ENCODE data around the gene APOA1.
A peak's percentile ranks its signal among the peaks of the same experiment; 100 is the strongest.

Gene APOA1

DNA sequence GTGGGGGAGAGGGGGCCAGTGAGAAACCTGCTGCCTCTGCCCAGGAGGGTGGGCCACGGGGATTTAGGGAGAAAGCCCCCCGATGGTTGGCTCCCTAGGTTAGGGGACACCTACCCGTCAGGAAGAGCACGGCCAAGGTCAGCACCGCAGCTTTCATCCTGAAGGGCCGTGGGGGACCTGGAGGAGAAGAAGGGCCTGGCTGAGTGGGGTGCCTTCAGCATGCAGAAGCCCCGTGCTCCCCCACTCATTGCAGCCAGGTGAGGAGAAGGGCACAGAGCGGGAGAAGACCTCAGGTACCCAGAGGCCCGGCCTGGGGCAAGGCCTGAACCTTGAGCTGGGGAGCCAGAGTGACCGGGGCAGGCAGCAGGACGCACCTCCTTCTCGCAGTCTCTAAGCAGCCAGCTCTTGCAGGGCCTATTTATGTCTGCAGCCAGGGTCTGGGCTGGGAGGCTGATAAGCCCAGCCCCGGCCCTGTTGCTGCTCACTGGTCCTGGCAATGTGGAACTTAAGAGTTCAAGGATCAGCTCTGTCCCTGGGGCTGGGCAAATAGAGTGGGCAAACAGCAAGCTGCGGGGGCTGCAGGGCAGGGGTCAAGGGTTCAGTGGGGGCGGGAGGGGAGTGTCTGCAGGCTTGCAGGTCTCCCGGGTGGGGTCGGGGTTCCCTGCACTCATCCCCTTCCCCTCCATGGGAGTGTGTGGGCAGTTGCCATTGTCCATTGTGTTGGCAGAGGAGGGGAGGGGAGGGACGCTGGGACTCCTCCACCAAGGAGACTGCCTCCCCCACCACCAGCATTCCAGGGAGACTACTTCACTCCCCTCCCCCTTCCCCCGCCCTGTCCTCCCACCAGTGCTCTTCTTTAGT lies at the start of gene APOA1:
Gene APOA1, minus strand, starts transcription at position 392 of the 861 bp plus-strand sequence. Its CDS starts 235 bp downstream, at position 157.
- TF ChIP-seq, protein P1, sequence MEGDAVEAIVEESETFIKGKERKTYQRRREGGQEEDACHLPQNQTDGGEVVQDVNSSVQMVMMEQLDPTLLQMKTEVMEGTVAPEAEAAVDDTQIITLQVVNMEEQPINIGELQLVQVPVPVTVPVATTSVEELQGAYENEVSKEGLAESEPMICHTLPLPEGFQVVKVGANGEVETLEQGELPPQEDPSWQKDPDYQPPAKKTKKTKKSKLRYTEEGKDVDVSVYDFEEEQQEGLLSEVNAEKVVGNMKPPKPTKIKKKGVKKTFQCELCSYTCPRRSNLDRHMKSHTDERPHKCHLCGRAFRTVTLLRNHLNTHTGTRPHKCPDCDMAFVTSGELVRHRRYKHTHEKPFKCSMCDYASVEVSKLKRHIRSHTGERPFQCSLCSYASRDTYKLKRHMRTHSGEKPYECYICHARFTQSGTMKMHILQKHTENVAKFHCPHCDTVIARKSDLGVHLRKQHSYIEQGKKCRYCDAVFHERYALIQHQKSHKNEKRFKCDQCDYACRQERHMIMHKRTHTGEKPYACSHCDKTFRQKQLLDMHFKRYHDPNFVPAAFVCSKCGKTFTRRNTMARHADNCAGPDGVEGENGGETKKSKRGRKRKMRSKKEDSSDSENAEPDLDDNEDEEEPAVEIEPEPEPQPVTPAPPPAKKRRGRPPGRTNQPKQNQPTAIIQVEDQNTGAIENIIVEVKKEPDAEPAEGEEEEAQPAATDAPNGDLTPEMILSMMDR (IDR thresholded peaks at IDR 0.05; ENCODE audit: insufficient read depth, low read depth, low read length, missing control alignments), result no peak
- DNase-seq (ENCODE audit: low read depth), result no peak
- H3K4me3 ChIP-seq (ENCODE audit: low read length), result no peak within 1 kb of the TSS

- no peak overlapping the region for H3K4me3 ChIP-seq (ENCODE audit: low read length)
- no peak for DNase-seq (ENCODE audit: low read depth)
- TF ChIP-seq, protein P1 (IDR thresholded peaks at IDR 0.05; ENCODE audit: insufficient read depth, low read depth, low read length, missing control alignments), result no peak
These were observed 48.7 kb upstream of the APOA1 start for GRCh38 chr11:116885951-116886655.

- TF ChIP-seq, protein P1 (IDR thresholded peaks at IDR 0.05; ENCODE audit: insufficient read depth, low read depth, low read length, missing control alignments), result no peak
- H3K4me3 ChIP-seq (ENCODE audit: low read length), result no peak overlapping the region
- peak; percentile 20 for DNase-seq (ENCODE audit: low read depth)
These were observed 45.0 kb upstream of the APOA1 start for GRCh38 chr11:116882386-116882785.

DNA sequence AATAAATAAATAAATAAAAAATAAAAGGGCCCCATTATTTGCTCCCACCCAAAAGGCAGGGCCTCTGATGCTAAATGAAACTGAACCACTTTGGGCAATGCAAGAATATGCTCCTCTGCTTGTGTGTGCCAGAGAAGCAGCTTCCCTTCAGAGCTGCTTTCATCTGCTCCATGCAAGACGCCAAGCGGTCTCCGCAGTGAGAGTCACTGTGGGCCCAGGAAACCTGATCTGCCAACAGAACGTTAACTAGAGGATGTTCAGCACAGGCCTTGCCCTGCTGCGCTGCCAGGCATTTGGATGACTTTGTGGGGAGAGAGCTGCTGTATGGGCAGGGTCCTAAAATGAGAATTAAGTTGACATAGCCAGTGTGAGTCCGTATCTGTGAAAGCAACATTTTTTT lies 43.7 kb upstream of the APOA1 start:
- no peak overlapping the region for H3K4me3 ChIP-seq (ENCODE audit: low read length)
- TF ChIP-seq, protein P1 (IDR thresholded peaks at IDR 0.05; ENCODE audit: insufficient read depth, low read depth, low read length, missing control alignments), result no peak
- DNase-seq (ENCODE audit: low read depth), result no peak

- TF ChIP-seq, protein P1 (IDR thresholded peaks at IDR 0.05; ENCODE audit: insufficient read depth, low read depth, low read length, missing control alignments), result peak; percentile 82
- peak; percentile 75 for DNase-seq (ENCODE audit: low read depth)
- no peak overlapping the region for H3K4me3 ChIP-seq (ENCODE audit: low read length)
These were observed 42.6 kb upstream of the APOA1 start for GRCh38 chr11:116879800-116880625.

DNA sequence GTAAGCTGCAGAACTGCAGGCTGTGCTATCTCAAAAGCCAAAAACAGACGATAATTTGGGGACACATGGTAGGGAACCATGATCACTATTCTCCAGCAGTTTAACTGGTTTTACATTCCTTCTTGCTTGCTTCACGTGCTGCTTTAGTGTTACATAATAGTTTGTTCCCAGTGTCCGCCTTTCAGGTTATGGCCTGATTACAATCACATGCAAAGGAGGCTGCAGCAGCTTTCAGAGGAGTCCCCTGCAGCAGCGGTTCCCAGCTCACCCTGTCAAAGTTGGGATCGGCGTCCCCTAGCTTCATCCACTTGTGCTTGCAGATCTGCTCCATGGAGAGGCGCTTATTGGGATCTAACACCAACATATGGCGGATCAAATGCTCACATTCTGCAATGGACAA lies 39.2 kb upstream of the APOA1 start:
- no peak overlapping the region for H3K4me3 ChIP-seq (ENCODE audit: low read length)
- TF ChIP-seq, protein P1 (IDR thresholded peaks at IDR 0.05; ENCODE audit: insufficient read depth, low read depth, low read length, missing control alignments), result no peak
- DNase-seq (ENCODE audit: low read depth), result no peak

Measured in epithelial cell of esophagus (primary cell).